ENCODE measurements around the gene CAMKK1.

DNA sequence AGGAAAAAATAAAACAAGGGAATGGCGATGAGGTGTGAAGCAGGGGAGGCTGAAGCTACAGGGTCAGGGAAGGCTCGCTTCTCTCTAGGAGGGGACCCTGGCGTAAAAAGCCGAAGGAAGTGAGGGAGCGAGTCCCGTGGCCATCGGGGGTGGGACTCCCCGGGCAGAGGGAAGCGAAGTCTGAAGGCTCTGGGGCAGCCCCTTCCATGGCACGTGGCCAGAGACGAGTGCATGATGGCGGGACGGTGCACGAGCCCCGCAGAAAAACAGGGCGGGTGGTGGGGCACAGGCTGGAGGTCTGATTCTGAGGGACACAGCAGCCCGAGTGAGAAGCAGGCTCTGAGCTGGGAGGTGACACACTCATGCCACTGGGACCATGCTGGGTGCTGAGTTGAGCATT is 25.7 kb downstream of the CAMKK1 start:
- TF ChIP-seq POLR2A (IDR thresholded peaks at IDR 0.05): no peak
- TF ChIP-seq, protein P1, sequence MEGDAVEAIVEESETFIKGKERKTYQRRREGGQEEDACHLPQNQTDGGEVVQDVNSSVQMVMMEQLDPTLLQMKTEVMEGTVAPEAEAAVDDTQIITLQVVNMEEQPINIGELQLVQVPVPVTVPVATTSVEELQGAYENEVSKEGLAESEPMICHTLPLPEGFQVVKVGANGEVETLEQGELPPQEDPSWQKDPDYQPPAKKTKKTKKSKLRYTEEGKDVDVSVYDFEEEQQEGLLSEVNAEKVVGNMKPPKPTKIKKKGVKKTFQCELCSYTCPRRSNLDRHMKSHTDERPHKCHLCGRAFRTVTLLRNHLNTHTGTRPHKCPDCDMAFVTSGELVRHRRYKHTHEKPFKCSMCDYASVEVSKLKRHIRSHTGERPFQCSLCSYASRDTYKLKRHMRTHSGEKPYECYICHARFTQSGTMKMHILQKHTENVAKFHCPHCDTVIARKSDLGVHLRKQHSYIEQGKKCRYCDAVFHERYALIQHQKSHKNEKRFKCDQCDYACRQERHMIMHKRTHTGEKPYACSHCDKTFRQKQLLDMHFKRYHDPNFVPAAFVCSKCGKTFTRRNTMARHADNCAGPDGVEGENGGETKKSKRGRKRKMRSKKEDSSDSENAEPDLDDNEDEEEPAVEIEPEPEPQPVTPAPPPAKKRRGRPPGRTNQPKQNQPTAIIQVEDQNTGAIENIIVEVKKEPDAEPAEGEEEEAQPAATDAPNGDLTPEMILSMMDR (IDR thresholded peaks at IDR 0.05 in 4 of 5, conservative IDR thresholded peaks at IDR 0.05 in 1 of 5): no peak

Data from gastrocnemius medialis (tissue), 4 donors.